Stimulated activated CD8-positive, alpha-beta memory T cell treated with anti-CD3 and anti-CD28 coated beads, Interleukin-12 subunit alpha, Interleukin-12 subunit beta, amount 100 ng/mL, for 1 hour (primary cell): Measurements from ENCODE around the gene PARVA.

ENCODE experiments used
- DNase-seq: peaks from one replicate; pipeline ENCODE4 v3.0.0-alpha.2; 2020; ENCODE audit warnings: low read depth

PARVA gene

DNA sequence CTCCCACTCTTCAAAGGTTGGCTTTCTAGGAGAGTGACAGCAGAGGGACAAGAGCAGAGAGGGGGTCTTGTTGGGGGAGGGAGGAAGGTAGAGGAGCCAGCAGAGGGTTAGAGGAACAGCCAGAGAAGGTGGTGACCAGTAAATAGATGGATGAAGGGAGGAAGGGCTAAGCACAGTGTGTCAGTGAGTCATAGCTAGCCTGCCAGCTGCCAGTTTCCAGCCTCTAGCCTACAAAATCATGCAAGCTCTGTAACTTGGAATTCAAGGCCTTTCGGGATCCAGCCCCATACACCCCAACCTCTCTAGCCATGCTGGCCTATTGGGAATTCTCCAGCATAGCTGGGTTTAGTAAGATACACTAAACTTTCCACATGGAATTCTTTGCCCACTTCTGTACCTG, 149.4 kb downstream of the PARVA start:
- DNase-seq, result no peak

- DNase-seq, result no peak
These were observed 151.1 kb downstream of the PARVA start for GRCh38 chr11:12528487-12528886.

GRCh38 chr11:12529041-12529440, 151.7 kb downstream of the PARVA start:
- no peak for DNase-seq

- DNase-seq, result no peak
These were observed 152.4 kb downstream of the PARVA start for GRCh38 chr11:12529793-12530192.

GRCh38 chr11:12531020-12531419, 153.6 kb downstream of the PARVA start:
- DNase-seq, result no peak

DNA sequence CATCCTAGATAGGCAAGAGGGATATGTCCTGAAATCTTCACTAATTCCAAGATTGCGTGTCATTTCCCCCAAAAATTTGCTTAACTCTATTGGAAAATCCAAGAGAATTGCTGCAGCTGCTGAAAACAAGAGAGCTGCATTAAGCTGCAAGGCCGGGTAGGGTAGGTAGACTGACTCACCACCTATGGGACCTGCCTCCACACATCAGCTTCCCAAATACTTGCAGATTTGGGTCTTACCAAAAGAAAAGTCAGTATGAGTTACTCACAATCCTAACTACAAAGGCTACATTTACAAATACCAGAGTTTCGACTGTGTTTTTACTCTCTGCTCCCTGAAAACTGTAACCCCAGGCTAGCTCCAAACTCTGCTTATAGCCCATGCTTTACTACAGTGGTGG, 154.3 kb downstream of the PARVA start:
- no peak for DNase-seq

- no peak for DNase-seq
These were observed 155.2 kb downstream of the PARVA start for GRCh38 chr11:12532580-12532979.

GRCh38 chr11:12534549-12534948, 157.2 kb downstream of the PARVA start:
- no peak for DNase-seq

DNA sequence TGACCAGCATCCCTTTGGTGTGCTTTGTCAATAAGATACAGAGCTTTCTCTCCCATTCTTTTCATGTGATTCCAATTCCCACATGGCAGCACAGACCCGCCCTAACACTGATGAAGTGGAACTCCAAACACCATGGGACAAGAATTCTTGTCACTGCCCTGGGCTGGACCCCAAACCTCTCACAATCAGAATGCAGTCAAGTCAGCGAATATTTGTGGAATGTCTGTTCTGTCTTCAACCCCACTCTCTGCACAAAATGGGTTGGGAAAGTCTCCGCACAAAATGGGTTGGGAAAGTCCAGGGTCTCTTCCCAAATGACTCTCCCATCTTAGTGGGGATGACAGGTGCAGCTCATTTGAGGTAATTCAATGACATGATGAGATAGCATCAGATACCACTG, 157.9 kb downstream of the PARVA start:
- no peak for DNase-seq

- no peak for DNase-seq
These were observed 159.2 kb downstream of the PARVA start for GRCh38 chr11:12536566-12536965.

DNA sequence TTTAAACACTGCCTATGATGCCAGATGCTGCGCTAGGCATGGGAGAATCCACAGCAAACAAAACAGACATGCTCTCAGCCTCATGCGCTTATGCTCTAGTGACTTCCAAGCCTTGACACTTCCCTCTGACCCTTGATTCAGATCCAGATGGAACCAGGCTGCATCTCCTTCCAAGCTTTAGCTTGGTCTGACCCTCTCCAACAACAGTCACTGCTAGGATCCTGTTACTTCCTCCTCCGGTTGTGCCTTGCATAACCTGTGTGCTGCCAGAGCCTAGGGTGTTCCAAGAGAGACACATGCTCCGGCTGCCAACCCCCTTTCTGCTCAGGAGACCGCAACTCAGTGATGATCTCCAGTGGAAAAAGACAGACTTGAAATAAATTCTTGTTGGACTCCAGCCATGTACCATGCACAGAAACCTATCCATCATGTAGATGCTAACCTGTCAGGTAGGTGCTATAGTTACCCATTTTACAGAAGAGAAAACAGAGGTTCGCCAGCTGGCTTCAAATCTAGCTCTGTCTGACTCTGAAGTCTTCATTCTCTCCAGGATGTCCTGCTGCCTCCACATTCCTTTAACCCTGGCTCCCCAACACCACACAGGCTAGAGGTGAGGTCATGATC, 160.5 kb downstream of the PARVA start:
- no peak for DNase-seq

DNA sequence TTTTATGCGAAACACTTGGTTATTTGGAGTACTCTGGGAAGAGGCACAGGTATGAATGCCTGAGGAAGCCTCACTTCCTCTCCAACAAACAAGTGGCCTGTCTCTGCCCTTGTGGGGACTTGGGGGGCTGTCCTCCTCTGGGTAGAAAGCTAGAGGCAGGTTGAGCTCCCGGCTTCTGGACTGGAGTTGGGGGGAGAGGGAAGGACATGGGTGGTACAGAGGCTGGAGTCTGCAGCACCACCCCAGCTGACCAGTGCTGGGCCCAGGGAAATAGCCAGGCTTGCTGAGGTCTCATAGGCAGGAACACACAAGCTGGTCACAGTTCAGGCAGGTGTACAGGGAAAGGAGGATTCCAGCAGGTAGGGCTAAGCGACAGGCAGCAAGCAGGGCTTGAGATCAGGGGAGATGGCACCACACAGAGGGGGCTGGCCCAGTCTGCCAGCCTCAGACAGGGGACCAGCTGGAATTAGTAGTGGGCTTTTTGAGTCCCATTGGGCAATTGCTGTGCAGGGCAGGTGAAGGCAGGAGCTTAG, 161.6 kb downstream of the PARVA start:
- no peak for DNase-seq

GRCh38 chr11:12539572-12539971, 162.2 kb downstream of the PARVA start:
- DNase-seq, result no peak

DNA sequence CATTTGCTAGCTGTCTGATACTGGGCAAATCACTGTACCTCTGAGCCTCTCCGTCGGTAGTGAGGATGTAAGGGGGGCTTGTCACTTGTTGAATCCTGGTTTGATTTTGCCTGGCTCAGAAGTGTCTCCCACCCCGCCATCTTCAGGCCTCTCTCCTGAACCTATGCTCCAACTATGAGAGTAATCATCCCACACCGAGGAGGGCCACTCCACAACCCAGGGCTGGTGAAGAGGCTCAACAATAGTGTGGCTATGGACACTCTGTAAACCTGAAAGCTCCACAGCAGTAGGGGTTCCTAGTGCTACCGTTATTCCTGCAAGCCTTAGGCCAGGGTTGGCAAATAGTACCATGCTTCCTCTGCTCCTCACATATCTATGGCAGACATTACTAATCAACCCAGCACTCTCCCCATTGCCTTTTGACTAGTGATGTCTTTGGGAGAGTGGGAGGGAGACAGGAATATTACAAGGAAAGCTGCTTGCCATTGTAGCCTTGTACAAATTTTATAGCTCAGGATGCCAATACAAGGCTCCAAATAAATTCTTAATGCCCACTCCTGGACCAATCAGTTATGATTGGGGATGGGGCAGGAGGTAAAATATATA, 162.8 kb downstream of the PARVA start:
- DNase-seq, result no peak

GRCh38 chr11:12540913-12541582, 163.7 kb downstream of the PARVA start:
- no peak for DNase-seq

GRCh38 chr11:12541583-12542151, 164.3 kb downstream of the PARVA start:
- DNase-seq, result no peak

GRCh38 chr11:12542186-12542935, 165.0 kb downstream of the PARVA start:
- no peak for DNase-seq

- DNase-seq, result no peak
These were observed 166.4 kb downstream of the PARVA start for GRCh38 chr11:12543596-12544415.

GRCh38 chr11:12544986-12545775, 167.8 kb downstream of the PARVA start:
- no peak for DNase-seq

DNA sequence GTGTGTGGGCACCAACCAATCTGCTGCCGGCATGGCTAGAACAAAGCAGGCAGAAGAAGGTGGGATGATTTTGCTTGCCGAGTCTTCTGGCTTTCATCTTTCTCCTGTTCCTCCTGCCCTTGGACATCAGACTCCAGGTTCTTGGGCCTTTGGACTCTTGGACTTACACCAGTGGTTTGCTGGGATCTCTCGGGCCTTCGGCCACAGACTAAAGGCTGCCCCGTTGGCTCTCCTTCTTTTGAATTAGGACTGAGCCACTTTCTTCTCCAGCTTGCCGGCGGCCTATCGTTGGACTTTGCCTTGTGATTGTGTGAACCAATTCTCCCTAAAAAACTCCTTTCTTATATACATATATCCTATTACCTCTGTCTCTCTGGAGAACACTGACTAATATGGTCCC, 168.8 kb downstream of the PARVA start:
- no peak for DNase-seq

DNA sequence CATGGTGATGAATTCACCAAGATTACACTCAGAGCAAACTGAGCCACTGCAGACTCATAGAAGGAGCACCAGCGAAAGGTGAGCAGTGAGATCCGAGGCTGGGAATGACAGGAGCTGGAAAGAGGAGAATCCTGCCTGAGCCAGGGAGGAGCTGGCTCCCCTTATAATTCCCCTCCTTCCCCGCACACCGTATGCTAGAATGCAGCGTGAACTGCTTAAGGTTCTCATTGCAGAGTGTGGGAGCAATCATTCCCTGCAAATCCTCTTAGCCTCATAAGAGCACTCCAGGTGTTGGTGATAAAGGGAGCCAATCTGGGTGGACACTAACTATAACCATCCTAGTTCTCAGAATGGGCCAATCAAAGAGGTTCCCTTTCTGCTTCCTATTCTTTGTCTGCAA, 169.3 kb downstream of the PARVA start:
- DNase-seq, result no peak
